Measurements from ENCODE around the gene ACADVL. TPM values are rescaled to one million over a fixed set of nuclear protein-coding genes. Genes with fewer than 3 reads are reported as not detected.
"Not testable (repeated sequence)": the region's sequence is repeated elsewhere in the genome, so short reads cannot be mapped to it uniquely, and the experiment has no call there.

Gene ACADVL
- total RNA-seq (2014; rRNA removed; shearing (Covaris generic)): 453 and 600 TPM in 2 replicates
- polyA plus RNA-seq (2016; fragmentation: Nextera tagmentation; extraction: Ambion mirVana): 386 and 441 TPM in 2 replicates

DNA sequence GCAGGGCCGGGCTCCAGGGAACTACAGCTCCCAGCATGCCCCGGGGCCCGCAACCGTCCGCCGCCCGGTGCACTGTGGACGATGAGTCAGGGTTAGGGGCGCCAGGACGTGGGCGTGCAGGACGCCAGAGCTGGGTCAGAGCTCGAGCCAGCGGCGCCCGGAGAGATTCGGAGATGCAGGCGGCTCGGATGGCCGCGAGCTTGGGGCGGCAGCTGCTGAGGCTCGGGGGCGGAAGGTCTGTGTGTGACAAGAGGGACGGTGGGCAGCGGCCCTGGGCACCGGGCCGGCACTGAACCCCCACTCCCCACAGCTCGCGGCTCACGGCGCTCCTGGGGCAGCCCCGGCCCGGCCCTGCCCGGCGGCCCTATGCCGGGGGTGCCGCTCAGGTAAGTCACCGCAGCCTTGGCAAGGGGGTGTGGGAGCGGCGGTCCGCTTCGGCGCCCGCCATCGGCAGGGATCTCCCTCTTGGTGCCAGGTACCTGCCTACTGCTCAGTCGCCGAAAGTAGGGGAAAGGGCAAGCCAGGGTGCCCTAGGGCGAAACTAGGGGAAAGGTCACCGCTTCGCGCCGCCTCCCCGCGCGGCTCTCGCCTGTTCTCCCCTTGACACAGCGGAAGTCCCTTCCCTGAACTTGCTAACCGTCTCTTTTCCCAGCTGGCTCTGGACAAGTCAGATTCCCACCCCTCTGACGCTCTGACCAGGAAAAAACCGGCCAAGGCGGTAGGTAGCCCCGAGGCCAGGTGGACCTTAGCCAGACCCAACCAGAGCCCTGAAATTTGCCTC lies at the start of gene ACADVL, which contains the start of gene DLG4:
TSS of gene ACADVL (plus strand) at position 127 of the 781 bp plus-strand sequence. CDS start at position 174, 47 bp downstream.
TSS of gene DLG4 (minus strand) at position 25 of the 781 bp plus-strand sequence.
- peaks cover 26% of the 10 kb centered on the region for H3F3A ChIP-seq (ENCODE audit: insufficient read depth)
- peak within 1 kb of the TSS; percentile 91 for H3K4me2 ChIP-seq (ENCODE audit: unreplicated experiment)
- in situ Hi-C loops (cut with MboI): no loop called here
- H3K9me3 ChIP-seq (ENCODE audit: low read depth): no peaks in the 10 kb centered on the region
- no peaks in the 10 kb centered on the region for H3K9me2 ChIP-seq (ENCODE audit: insufficient read depth)
- peak within 1 kb of the TSS; percentile 81 for H3K4me3 ChIP-seq
- H3K36me3 ChIP-seq (ENCODE audit: low read depth): peaks cover 15% of the 10 kb centered on the region; the same call in 1 of the 2 replicates
- H3K9ac ChIP-seq: peak within 1 kb of the TSS; percentile 91
- peak within 1 kb of the TSS; percentile 86 for H3K27ac ChIP-seq
- H4K20me1 ChIP-seq (ENCODE audit: insufficient read depth): no peaks in the 10 kb centered on the region
- TF ChIP-seq EZH2phosphoT487 (IDR thresholded peaks at IDR 0.05; ENCODE audit: insufficient read depth, low read depth): no peak
- TF ChIP-seq EZH2 (IDR thresholded peaks at IDR 0.05; ENCODE audit: insufficient read depth, poor library complexity, severe bottlenecking): no peak
- H2AFZ ChIP-seq: peak within 1 kb of the TSS; percentile 74
- 1 to 2% methylated on average over 57 to 60 of the region's 63 CpGs for WGBS, 2 experiments (ENCODE audit: low coverage in 1 of 2, low lambda C conversion rate in 2 of 2, missing lambda C conversion rate in 2 of 2)
- H3K4me1 ChIP-seq (ENCODE audit: insufficient read depth): peaks cover 29% of the 10 kb centered on the region
- DNase-seq: peak; percentile 98
- no peaks in the 10 kb centered on the region for H3K27me3 ChIP-seq (replicated peaks; ENCODE audit: insufficient read depth)
- peaks cover 53% of the 10 kb centered on the region for H3K79me2 ChIP-seq (ENCODE audit: insufficient read depth)

DNA sequence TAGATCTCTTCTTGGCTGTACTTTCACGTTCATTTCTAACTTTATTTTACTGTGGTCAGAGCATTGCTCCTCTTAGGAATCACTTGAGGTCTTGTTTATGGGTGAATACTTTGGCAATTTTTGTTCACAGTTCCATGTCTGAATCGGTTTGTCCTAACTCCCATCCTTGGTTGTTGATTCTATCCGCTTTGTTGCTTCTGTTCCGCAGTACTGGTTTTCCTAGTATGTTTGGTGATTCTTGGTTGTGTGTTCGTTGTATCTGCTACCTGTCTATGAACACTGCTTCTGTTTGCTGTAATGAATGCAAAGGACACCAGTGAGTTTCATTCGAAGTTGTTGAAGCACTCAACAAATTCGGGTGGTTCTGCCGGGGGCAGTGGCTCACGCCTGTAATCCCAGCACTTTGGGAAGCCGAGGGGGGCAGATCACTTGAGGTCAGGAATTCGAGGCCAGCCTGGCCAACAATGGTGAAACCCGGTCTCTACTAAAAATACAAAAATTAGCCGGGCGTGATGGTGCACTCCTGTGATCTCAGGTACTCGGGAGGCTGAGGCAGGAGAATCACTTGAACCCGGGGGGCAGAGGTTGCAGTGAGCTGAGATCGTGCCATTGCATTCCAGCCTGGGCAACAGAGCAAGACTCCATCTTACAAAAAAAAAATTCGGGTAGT lies 47.1 kb upstream of the ACADVL start:
- H4K20me1 ChIP-seq (ENCODE audit: insufficient read depth); H3K27me3 ChIP-seq (replicated peaks; ENCODE audit: insufficient read depth); H3K9me2 ChIP-seq (ENCODE audit: insufficient read depth); H3K4me1 ChIP-seq (ENCODE audit: insufficient read depth); H3K9ac ChIP-seq; H3K4me3 ChIP-seq; H3K27ac ChIP-seq; H3K36me3 ChIP-seq (ENCODE audit: low read depth); H3F3A ChIP-seq (ENCODE audit: insufficient read depth); H3K79me2 ChIP-seq (ENCODE audit: insufficient read depth); H3K4me2 ChIP-seq (ENCODE audit: unreplicated experiment); in situ Hi-C loops (cut with MboI); DNase-seq; H3K9me3 ChIP-seq (ENCODE audit: low read depth); H2AFZ ChIP-seq: not testable (repeated sequence)
- WGBS, 2 experiments (ENCODE audit: low coverage in 1 of 2, low lambda C conversion rate in 2 of 2, missing lambda C conversion rate in 2 of 2): 83% methylated on average over 18 of the region's 18 CpGs

DNA sequence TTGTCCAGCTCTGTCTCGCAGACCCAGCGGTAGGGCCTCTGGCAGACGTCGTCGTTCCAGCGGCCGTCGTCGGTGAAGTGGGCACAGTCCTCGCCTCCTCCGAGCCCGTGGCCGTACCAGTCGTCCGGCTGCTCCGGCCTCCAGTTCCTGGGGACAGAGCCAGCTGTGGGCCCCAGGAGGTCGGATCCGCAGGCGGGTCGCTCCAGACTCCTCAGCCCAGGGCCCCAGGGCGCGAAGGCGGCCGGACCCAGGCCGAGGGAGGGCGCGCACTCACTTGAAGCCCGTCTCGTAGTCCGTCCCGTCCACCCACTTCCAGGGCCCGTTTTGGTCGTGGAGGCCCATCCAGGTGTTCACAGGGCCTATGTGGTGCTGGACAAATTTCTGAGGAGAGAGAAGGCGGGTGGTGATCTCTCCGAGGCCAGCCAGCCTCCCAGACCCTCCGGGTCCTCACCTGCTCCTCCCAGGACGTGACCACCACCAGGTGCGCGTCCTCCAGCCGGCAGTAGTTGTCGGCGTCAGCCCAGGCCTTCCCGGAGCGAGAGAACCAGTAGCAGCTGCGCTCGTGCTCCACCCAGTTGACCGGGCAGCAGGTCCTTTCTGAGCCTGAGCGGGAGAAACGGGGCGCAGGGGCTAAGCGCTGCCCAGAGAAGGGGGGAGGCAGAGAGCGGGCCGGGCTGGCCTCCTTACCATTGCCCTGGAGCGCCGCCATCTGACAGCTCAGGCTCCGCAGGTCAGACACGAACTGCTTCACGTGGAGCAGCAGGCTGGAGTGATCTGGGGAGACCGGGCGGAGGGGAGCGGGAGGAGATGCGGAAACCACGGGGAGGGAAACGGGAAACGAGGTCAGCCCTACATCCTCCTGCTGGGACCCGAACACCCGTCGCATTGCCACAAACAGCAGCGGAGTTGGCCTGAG lies 45.8 kb upstream of the ACADVL start:
- Histone ChIP-seq H3K4me3 (no peak overlapping the region), H3K36me3 (ENCODE audit: low read depth) (no peaks in the 10 kb centered on the region), H3K4me2 (ENCODE audit: unreplicated experiment) (no peak overlapping the region), H3F3A (ENCODE audit: insufficient read depth) (no peaks in the 10 kb centered on the region), H4K20me1 (ENCODE audit: insufficient read depth) (no peaks in the 10 kb centered on the region), H3K4me1 (ENCODE audit: insufficient read depth) (0 out of 2 replicates have a peak, but pooled peaks cover 5% of the 10 kb centered on the region), H3K27ac (no peak overlapping the region), H3K9me2 (ENCODE audit: insufficient read depth) (no peaks in the 10 kb centered on the region), H3K9ac (no peak overlapping the region), H3K9me3 (ENCODE audit: low read depth) (no peaks in the 10 kb centered on the region), H3K79me2 (ENCODE audit: insufficient read depth) (no peaks in the 10 kb centered on the region), H2AFZ (no peak overlapping the region), H3K27me3 (replicated peaks; ENCODE audit: insufficient read depth) (no peaks in the 10 kb centered on the region)
- 61 to 70% methylated on average over 49 to 69 of the region's 69 CpGs for WGBS, 2 experiments (ENCODE audit: low coverage in 1 of 2, low lambda C conversion rate in 2 of 2, missing lambda C conversion rate in 2 of 2)
- peak; percentile 51 for DNase-seq
- in situ Hi-C loops (cut with MboI): no loop called here
- TF ChIP-seq EZH2 (IDR thresholded peaks at IDR 0.05; ENCODE audit: insufficient read depth, poor library complexity, severe bottlenecking): no peak
- no peak for TF ChIP-seq EZH2phosphoT487 (IDR thresholded peaks at IDR 0.05; ENCODE audit: insufficient read depth, low read depth)
